Keratinocyte (primary cell): ENCODE data around the gene PLEKHA6.

ENCODE experiments used
- CTCF ChIP-seq, 3 experiments: IDR thresholded peaks in 1 of 3; conservative IDR thresholded peaks in 1 of 3; optimal IDR thresholded peaks in 1 of 3; 2 replicates in 2 of 3; 3 replicates in 1 of 3; pipeline versions ENCODE3 to v1.5.1; 2011; ENCODE audit warnings: low read length in 3 of 3, mild to moderate bottlenecking in 3 of 3, moderate library complexity in 2 of 3, control low read depth in 1 of 3, inconsistent platforms in 1 of 3; ENCODE audit not compliant: insufficient read depth in 2 of 3; ENCODE audit errors: extremely low read depth in 1 of 3
- EZH2 ChIP-seq: IDR thresholded peaks from one replicate; pipeline ENCODE4 v1.6.1; 2012; ENCODE audit warnings: inconsistent platforms, mild to moderate bottlenecking, low read length, moderate library complexity

GRCh38 chr1:204172404-204173029 is 187.2 kb downstream of the PLEKHA6 start:
- TF ChIP-seq CTCF (optimal IDR thresholded peaks at IDR 0.05 in 1 of 3, IDR thresholded peaks at IDR 0.05 in 1 of 3, conservative IDR thresholded peaks at IDR 0.05 in 1 of 3; ENCODE audit: extremely low read depth in 1 of 3, insufficient read depth in 2 of 3, low read length in 3 of 3) (no peak), EZH2 (no peak)
